ENCODE measurements around the gene GMDS. TPM values are rescaled to one million over a fixed set of nuclear protein-coding genes. Genes with fewer than 3 reads are reported as not detected.

Gene GMDS
- total and polyA plus RNA-seq, 2 of the 8 experiments (the other 6 are each of a cell fraction or from before 2014, with no cell fraction given), result 16.8 to 50.0 TPM

GRCh38 chr6:1597121-1597744 is 648.2 kb downstream of the GMDS start:
- Histone ChIP-seq H3K14ac (ENCODE audit: insufficient read length) (no peak overlapping the region), H2BK120ac (replicated peaks; ENCODE audit: low read depth, low read length) (no peak overlapping the region), H3K4me2 (ENCODE audit: insufficient read depth in 1 of 2, low read depth in 2 of 2, low read length in 2 of 2) (no peak overlapping the region), H3K27me3 (replicated peaks in 1 of 4; ENCODE audit: control insufficient read depth in 3 of 4, extremely low read depth in 1 of 4, insufficient read depth in 3 of 4, low read length in 3 of 4) (peaks cover 0 to 3% (median 1%) of the 10 kb centered on the region in 4 experiments; a peak in 4 of 7 replicates), H3K9ac (replicated peaks in 1 of 4; ENCODE audit: extremely low read depth in 1 of 4, low read depth in 3 of 4, low read length in 3 of 4) (no peak overlapping the region), H3K4ac (replicated peaks; ENCODE audit: insufficient read length, low read depth, low read length) (no peak overlapping the region), H3K4me1 (replicated peaks in 1 of 4; ENCODE audit: control insufficient read depth in 3 of 4, insufficient read depth in 4 of 4, low read length in 3 of 4) (peaks cover 0 to 4% (median 1%) of the 10 kb centered on the region in 4 experiments; a peak in 4 of 7 replicates), H2AK5ac (ENCODE audit: low read depth, low read length) (no peak overlapping the region), H4K20me1 (replicated peaks in 1 of 2; ENCODE audit: control insufficient read depth in 1 of 2, insufficient read depth in 2 of 2, low read length in 2 of 2) (no peaks in the 10 kb centered on the region), H3K4me3 (ENCODE audit: extremely low read depth in 1 of 4, insufficient read depth in 2 of 4, low read depth in 3 of 4, low read length in 4 of 4) (no peak overlapping the region), H3K23me2 (ENCODE audit: low read depth, low read length) (no peaks in the 10 kb centered on the region), H2BK15ac (ENCODE audit: low read length) (no peak overlapping the region), H3K79me2 (ENCODE audit: control insufficient read depth in 1 of 2, insufficient read depth in 2 of 2, low read length in 2 of 2) (no peaks in the 10 kb centered on the region), H3K79me1 (ENCODE audit: low read depth, low read length) (no peaks in the 10 kb centered on the region), H3K36me3 (ENCODE audit: control insufficient read depth in 2 of 4, insufficient read depth in 4 of 4, low read length in 3 of 4) (no peaks in the 10 kb centered on the region), H2BK20ac (ENCODE audit: low read length) (no peak overlapping the region), H3K9me3 (ENCODE audit: insufficient read depth in 2 of 2, low read depth in 1 of 2, low read length in 1 of 2) (no peaks in the 10 kb centered on the region), H2AFZ (ENCODE audit: low read length) (no peak overlapping the region), H3K56ac (replicated peaks; ENCODE audit: insufficient read length, low read depth, low read length) (no peak overlapping the region), H2BK5ac (ENCODE audit: low read depth, low read length) (no peak overlapping the region), H3K18ac (ENCODE audit: extremely low read depth, low read length) (no peak overlapping the region), H4K91ac (replicated peaks; ENCODE audit: insufficient read length, low read length) (no peak overlapping the region), H3K27ac (ENCODE audit: low read depth, low read length) (no peak overlapping the region), H4K5ac (ENCODE audit: insufficient read length, low read depth, low read length) (no peak overlapping the region), H4K8ac (ENCODE audit: extremely low read depth, insufficient read depth, low read length) (no peak overlapping the region), H2BK12ac (ENCODE audit: low read depth, low read length) (no peak overlapping the region; the same call in 1 of the 2 replicates), H3K23ac (ENCODE audit: insufficient read length) (no peak overlapping the region)
- ChIA-PET POLR2A (ENCODE audit: partially characterized antibody) (no interaction called here), CTCF (ENCODE audit: partially characterized antibody) (interaction anchor here (0.6 to 5.0 kb wide), 39 partner anchors 9 to 1153 kb away, joined by 3 to 37 read pairs (median 4); partner anchors contain the start of gene MYLK4)
- DNase-seq (ENCODE audit: low read depth in 1 of 2, low spot score in 2 of 2) (no peak), FAIRE-seq (no peak)
- WGBS, 2 experiments (ENCODE audit: extremely low coverage in 1 of 2, insufficient coverage in 1 of 2, insufficient read length in 1 of 2, insufficient replicate concordance in 2 of 2, low coverage in 1 of 2, low lambda C conversion rate in 2 of 2, missing lambda C conversion rate in 1 of 2), result 81% methylated on average over 8 of the region's 8 CpGs; no CpG with 5 or more reads in 1 of the 2 experiments
- no peak for TF ChIP-seq JUND (IDR thresholded peaks at IDR 0.05; ENCODE audit: low read length)
- no peak for TF ChIP-seq RBBP5 (IDR thresholded peaks at IDR 0.05; ENCODE audit: borderline replicate concordance, low read depth, low read length)
- no peak for TF ChIP-seq RFX5 (IDR thresholded peaks at IDR 0.05; ENCODE audit: borderline replicate concordance, low read depth, low read length)
- no peak for TF ChIP-seq MAX (IDR thresholded peaks at IDR 0.05)
- TF ChIP-seq TAF1 (IDR thresholded peaks at IDR 0.05; ENCODE audit: low read depth, low read length), result no peak
- TF ChIP-seq KDM5A (IDR thresholded peaks at IDR 0.05; ENCODE audit: low read length), result no peak
- no peak for TF ChIP-seq CHD2 (IDR thresholded peaks at IDR 0.05; ENCODE audit: low read length)
- no peak for TF ChIP-seq CTCF (IDR thresholded peaks at IDR 0.05; ENCODE audit: control extremely low read depth in 1 of 3, insufficient read depth in 1 of 3, low read depth in 1 of 3, low read length in 3 of 3)
